ENCODE data around the gene DNAH2. TPM values are rescaled to one million over a fixed set of nuclear protein-coding genes. Genes with fewer than 3 reads are reported as not detected.

The DNAH2 gene
- total and polyA plus RNA-seq, 2 of the 13 experiments (the other 11 are each of a cell fraction or from before 2014, with no cell fraction given) = not detected

DNA sequence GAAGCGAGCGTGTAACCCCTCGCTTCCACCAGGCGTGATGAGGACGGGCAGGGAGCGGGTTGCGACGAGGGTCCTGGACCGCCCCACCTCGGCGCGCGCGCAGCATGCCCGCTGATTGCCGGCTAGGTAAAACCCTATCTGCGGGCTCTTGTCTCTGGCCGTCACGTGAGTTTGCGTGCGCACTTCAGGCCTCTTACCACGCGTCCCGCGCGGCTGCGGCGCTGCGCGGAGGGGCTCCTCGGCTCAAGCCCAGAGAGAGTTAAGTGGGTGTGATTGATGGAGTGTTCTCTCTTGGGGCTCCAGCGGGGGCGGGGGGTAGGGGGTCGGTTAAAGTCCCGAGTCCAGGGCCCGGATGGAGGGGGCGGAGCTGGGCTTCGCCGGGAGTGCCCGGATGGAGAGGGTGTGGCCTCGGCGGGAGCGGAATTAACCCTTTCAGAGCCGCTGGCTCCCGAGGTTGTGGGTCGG is 124.4 kb downstream of the DNAH2 start (continued):
- TF ChIP-seq ZNF138 (CRISPR knock-in tag; IDR thresholded peaks at IDR 0.05; ENCODE audit: low read depth) (no peak), ZNF253 (CRISPR knock-in tag; IDR thresholded peaks at IDR 0.05; ENCODE audit: borderline replicate concordance) (no peak), ZNF121 (CRISPR knock-in tag; IDR thresholded peaks at IDR 0.05) (no peak), ZNF644 (CRISPR knock-in tag; IDR thresholded peaks at IDR 0.05; ENCODE audit: low read depth) (no peak), ZBTB3 (CRISPR knock-in tag; IDR thresholded peaks at IDR 0.05; ENCODE audit: borderline replicate concordance, low read depth) (no peak), HOXA9 (CRISPR knock-in tag; IDR thresholded peaks at IDR 0.05; ENCODE audit: borderline replicate concordance) (no peak), MTF1 (CRISPR knock-in tag; IDR thresholded peaks at IDR 0.05) (no peak), ATF7 (IDR thresholded peaks at IDR 0.05) (no peak), ATF7 (CRISPR knock-in tag; IDR thresholded peaks at IDR 0.05) (no peak), RFXANK (CRISPR knock-in tag; IDR thresholded peaks at IDR 0.05) (no peak), GPN1 (CRISPR knock-in tag; IDR thresholded peaks at IDR 0.05; ENCODE audit: borderline replicate concordance) (no peak), ZNF713 (CRISPR knock-in tag; IDR thresholded peaks at IDR 0.05) (no peak), ZNF383 (CRISPR knock-in tag; IDR thresholded peaks at IDR 0.05; ENCODE audit: borderline replicate concordance) (no peak), TCF12 (IDR thresholded peaks at IDR 0.05) (no peak), TCF12 (CRISPR knock-in tag; IDR thresholded peaks at IDR 0.05) (no peak)
- TF ChIP-seq, protein P1, sequence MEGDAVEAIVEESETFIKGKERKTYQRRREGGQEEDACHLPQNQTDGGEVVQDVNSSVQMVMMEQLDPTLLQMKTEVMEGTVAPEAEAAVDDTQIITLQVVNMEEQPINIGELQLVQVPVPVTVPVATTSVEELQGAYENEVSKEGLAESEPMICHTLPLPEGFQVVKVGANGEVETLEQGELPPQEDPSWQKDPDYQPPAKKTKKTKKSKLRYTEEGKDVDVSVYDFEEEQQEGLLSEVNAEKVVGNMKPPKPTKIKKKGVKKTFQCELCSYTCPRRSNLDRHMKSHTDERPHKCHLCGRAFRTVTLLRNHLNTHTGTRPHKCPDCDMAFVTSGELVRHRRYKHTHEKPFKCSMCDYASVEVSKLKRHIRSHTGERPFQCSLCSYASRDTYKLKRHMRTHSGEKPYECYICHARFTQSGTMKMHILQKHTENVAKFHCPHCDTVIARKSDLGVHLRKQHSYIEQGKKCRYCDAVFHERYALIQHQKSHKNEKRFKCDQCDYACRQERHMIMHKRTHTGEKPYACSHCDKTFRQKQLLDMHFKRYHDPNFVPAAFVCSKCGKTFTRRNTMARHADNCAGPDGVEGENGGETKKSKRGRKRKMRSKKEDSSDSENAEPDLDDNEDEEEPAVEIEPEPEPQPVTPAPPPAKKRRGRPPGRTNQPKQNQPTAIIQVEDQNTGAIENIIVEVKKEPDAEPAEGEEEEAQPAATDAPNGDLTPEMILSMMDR (CRISPR knock-in tag; IDR thresholded peaks at IDR 0.05) = no peak
- TF ChIP-seq, protein P2, sequence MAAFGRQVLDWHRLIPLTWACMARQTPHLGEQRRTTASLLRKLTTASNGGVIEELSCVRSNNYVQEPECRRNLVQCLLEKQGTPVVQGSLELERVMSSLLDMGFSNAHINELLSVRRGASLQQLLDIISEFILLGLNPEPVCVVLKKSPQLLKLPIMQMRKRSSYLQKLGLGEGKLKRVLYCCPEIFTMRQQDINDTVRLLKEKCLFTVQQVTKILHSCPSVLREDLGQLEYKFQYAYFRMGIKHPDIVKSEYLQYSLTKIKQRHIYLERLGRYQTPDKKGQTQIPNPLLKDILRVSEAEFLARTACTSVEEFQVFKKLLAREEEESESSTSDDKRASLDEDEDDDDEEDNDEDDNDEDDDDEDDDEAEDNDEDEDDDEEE (CRISPR knock-in tag; IDR thresholded peaks at IDR 0.05) = no peak
- TF ChIP-seq, protein P3, sequence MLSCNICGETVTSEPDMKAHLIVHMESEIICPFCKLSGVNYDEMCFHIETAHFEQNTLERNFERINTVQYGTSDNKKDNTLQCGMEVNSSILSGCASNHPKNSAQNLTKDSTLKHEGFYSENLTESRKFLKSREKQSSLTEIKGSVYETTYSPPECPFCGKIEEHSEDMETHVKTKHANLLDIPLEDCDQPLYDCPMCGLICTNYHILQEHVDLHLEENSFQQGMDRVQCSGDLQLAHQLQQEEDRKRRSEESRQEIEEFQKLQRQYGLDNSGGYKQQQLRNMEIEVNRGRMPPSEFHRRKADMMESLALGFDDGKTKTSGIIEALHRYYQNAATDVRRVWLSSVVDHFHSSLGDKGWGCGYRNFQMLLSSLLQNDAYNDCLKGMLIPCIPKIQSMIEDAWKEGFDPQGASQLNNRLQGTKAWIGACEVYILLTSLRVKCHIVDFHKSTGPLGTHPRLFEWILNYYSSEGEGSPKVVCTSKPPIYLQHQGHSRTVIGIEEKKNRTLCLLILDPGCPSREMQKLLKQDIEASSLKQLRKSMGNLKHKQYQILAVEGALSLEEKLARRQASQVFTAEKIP (CRISPR knock-in tag; IDR thresholded peaks at IDR 0.05; ENCODE audit: borderline replicate concordance) = no peak
- TF ChIP-seq, protein P4, sequence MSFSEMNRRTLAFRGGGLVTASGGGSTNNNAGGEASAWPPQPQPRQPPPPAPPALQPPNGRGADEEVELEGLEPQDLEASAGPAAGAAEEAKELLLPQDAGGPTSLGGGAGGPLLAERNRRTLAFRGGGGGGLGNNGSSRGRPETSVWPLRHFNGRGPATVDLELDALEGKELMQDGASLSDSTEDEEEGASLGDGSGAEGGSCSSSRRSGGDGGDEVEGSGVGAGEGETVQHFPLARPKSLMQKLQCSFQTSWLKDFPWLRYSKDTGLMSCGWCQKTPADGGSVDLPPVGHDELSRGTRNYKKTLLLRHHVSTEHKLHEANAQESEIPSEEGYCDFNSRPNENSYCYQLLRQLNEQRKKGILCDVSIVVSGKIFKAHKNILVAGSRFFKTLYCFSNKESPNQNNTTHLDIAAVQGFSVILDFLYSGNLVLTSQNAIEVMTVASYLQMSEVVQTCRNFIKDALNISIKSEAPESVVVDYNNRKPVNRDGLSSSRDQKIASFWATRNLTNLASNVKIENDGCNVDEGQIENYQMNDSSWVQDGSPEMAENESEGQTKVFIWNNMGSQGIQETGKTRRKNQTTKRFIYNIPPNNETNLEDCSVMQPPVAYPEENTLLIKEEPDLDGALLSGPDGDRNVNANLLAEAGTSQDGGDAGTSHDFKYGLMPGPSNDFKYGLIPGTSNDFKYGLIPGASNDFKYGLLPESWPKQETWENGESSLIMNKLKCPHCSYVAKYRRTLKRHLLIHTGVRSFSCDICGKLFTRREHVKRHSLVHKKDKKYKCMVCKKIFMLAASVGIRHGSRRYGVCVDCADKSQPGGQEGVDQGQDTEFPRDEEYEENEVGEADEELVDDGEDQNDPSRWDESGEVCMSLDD (CRISPR knock-in tag; IDR thresholded peaks at IDR 0.05; ENCODE audit: borderline replicate concordance) = no peak
- TF ChIP-seq, protein P5, sequence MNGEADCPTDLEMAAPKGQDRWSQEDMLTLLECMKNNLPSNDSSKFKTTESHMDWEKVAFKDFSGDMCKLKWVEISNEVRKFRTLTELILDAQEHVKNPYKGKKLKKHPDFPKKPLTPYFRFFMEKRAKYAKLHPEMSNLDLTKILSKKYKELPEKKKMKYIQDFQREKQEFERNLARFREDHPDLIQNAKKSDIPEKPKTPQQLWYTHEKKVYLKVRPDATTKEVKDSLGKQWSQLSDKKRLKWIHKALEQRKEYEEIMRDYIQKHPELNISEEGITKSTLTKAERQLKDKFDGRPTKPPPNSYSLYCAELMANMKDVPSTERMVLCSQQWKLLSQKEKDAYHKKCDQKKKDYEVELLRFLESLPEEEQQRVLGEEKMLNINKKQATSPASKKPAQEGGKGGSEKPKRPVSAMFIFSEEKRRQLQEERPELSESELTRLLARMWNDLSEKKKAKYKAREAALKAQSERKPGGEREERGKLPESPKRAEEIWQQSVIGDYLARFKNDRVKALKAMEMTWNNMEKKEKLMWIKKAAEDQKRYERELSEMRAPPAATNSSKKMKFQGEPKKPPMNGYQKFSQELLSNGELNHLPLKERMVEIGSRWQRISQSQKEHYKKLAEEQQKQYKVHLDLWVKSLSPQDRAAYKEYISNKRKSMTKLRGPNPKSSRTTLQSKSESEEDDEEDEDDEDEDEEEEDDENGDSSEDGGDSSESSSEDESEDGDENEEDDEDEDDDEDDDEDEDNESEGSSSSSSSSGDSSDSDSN (CRISPR knock-in tag; IDR thresholded peaks at IDR 0.05) = no peak; the same call in 1 of the 2 replicates
